Measurements from ENCODE around the gene STK35. TPM values are rescaled to one million over a fixed set of nuclear protein-coding genes. Genes with fewer than 3 reads are reported as not detected.

STK35 gene
- total and polyA plus RNA-seq, 9 of the 15 experiments (the other 6 are each of a cell fraction or from before 2014, with no cell fraction given), result 1.0 to 11.0 (median 6.3) TPM

DNA sequence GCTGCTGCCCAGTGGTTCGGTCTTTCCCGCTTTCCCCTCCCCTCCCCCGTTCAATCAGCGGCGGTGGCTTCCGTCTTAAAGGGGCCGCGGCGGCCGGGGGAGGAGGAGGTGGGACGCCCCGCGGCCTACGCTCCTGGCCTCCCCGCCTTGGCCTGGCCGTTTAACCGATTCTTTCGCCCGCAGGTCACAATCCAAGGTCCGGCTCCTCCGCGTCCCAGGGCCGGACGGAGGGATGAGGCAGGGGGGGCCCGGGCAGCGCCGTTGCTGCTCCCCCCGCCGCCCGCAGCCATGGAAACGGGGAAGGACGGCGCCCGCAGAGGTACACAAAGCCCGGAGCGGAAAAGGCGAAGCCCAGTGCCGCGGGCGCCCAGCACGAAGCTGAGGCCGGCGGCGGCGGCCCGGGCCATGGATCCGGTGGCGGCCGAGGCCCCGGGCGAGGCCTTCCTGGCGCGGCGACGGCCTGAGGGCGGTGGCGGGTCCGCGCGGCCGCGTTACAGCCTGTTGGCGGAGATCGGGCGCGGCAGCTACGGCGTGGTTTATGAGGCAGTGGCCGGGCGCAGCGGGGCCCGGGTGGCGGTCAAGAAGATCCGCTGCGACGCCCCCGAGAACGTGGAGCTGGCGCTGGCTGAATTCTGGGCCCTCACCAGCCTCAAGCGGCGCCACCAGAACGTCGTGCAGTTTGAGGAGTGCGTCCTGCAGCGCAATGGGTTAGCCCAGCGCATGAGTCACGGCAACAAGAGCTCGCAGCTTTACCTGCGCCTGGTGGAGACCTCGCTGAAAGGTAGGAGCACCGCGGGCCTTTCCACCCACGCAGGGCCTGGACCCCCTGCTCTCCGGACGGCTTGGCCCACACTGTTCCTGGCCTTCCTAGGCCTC, 1.2 kb downstream of the STK35 start (continued):
- TF ChIP-seq, protein P1, sequence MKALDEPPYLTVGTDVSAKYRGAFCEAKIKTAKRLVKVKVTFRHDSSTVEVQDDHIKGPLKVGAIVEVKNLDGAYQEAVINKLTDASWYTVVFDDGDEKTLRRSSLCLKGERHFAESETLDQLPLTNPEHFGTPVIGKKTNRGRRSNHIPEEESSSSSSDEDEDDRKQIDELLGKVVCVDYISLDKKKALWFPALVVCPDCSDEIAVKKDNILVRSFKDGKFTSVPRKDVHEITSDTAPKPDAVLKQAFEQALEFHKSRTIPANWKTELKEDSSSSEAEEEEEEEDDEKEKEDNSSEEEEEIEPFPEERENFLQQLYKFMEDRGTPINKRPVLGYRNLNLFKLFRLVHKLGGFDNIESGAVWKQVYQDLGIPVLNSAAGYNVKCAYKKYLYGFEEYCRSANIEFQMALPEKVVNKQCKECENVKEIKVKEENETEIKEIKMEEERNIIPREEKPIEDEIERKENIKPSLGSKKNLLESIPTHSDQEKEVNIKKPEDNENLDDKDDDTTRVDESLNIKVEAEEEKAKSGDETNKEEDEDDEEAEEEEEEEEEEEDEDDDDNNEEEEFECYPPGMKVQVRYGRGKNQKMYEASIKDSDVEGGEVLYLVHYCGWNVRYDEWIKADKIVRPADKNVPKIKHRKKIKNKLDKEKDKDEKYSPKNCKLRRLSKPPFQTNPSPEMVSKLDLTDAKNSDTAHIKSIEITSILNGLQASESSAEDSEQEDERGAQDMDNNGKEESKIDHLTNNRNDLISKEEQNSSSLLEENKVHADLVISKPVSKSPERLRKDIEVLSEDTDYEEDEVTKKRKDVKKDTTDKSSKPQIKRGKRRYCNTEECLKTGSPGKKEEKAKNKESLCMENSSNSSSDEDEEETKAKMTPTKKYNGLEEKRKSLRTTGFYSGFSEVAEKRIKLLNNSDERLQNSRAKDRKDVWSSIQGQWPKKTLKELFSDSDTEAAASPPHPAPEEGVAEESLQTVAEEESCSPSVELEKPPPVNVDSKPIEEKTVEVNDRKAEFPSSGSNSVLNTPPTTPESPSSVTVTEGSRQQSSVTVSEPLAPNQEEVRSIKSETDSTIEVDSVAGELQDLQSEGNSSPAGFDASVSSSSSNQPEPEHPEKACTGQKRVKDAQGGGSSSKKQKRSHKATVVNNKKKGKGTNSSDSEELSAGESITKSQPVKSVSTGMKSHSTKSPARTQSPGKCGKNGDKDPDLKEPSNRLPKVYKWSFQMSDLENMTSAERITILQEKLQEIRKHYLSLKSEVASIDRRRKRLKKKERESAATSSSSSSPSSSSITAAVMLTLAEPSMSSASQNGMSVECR (CRISPR knock-in tag; IDR thresholded peaks at IDR 0.05), result 0 out of 2 replicates have a peak, but pooled peaks have one; percentile 16
- peak; percentile 37; the same call in 1 of the 2 replicates for TF ChIP-seq PML (IDR thresholded peaks at IDR 0.05; ENCODE audit: low read length)
- TF ChIP-seq, protein P2, sequence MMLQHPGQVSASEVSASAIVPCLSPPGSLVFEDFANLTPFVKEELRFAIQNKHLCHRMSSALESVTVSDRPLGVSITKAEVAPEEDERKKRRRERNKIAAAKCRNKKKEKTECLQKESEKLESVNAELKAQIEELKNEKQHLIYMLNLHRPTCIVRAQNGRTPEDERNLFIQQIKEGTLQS (IDR thresholded peaks at IDR 0.05), result peak; percentile 40
- TF ChIP-seq, protein P2 (CRISPR knock-in tag; conservative IDR thresholded peaks at IDR 0.05), result no peak
- peak; percentile 59 for TF ChIP-seq TAF1 (IDR thresholded peaks at IDR 0.05; ENCODE audit: control insufficient read depth, extremely low read depth, insufficient read depth, low read length, severe bottlenecking)
- no peak for TF ChIP-seq NFIC (IDR thresholded peaks at IDR 0.05)
- TF ChIP-seq RFX5 (IDR thresholded peaks at IDR 0.05; ENCODE audit: low read depth, low read length), result no peak
- TF ChIP-seq SETDB1 (IDR thresholded peaks at IDR 0.05; ENCODE audit: low read length), result no peak
- peak; percentile 57 for TF ChIP-seq POU5F1 (IDR thresholded peaks at IDR 0.05; ENCODE audit: borderline replicate concordance, low read depth, low read length, partially characterized antibody)
- TF ChIP-seq, protein P3, sequence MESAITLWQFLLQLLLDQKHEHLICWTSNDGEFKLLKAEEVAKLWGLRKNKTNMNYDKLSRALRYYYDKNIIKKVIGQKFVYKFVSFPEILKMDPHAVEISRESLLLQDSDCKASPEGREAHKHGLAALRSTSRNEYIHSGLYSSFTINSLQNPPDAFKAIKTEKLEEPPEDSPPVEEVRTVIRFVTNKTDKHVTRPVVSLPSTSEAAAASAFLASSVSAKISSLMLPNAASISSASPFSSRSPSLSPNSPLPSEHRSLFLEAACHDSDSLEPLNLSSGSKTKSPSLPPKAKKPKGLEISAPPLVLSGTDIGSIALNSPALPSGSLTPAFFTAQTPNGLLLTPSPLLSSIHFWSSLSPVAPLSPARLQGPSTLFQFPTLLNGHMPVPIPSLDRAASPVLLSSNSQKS (CRISPR knock-in tag; IDR thresholded peaks at IDR 0.05), result no peak
- TF ChIP-seq POLR2B (IDR thresholded peaks at IDR 0.05; ENCODE audit: low read depth, partially characterized antibody), result peak; percentile 61
- TF ChIP-seq GATAD2B (IDR thresholded peaks at IDR 0.05; ENCODE audit: borderline replicate concordance), result 0 out of 2 replicates have a peak, but pooled peaks have one; percentile 19
- TF ChIP-seq ZNF77 (CRISPR knock-in tag; IDR thresholded peaks at IDR 0.05), result no peak
- TF ChIP-seq ZNF561 (CRISPR knock-in tag; conservative IDR thresholded peaks at IDR 0.05), result no peak
- TF ChIP-seq, protein P4, sequence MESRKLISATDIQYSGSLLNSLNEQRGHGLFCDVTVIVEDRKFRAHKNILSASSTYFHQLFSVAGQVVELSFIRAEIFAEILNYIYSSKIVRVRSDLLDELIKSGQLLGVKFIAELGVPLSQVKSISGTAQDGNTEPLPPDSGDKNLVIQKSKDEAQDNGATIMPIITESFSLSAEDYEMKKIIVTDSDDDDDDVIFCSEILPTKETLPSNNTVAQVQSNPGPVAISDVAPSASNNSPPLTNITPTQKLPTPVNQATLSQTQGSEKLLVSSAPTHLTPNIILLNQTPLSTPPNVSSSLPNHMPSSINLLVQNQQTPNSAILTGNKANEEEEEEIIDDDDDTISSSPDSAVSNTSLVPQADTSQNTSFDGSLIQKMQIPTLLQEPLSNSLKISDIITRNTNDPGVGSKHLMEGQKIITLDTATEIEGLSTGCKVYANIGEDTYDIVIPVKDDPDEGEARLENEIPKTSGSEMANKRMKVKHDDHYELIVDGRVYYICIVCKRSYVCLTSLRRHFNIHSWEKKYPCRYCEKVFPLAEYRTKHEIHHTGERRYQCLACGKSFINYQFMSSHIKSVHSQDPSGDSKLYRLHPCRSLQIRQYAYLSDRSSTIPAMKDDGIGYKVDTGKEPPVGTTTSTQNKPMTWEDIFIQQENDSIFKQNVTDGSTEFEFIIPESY (CRISPR knock-in tag; IDR thresholded peaks at IDR 0.05), result 0 out of 2 replicates have a peak, but pooled peaks have one; percentile 11
- no peak for TF ChIP-seq PHTF2 (CRISPR knock-in tag; IDR thresholded peaks at IDR 0.05)
- no peak for TF ChIP-seq NFIX (CRISPR knock-in tag; IDR thresholded peaks at IDR 0.05; ENCODE audit: low read depth)
- TF ChIP-seq SRF (CRISPR knock-in tag; IDR thresholded peaks at IDR 0.05), result no peak
- TF ChIP-seq SRSF1 (IDR thresholded peaks at IDR 0.05; ENCODE audit: low read depth, low read length), result no peak
